Keratinocyte (primary cell): ENCODE results near the gene HAAO. TPM values are rescaled to one million over a fixed set of nuclear protein-coding genes. Genes with fewer than 3 reads are reported as not detected.

Source experiments
- DNase-seq: peaks from one replicate; pipeline ENCODE4 v3.0.0-alpha.2; 2011; ENCODE audit warnings: low read depth, missing footprints, low spot score
- FAIRE-seq: peaks from 2 replicates; lab custom pipeline; 2011; peaks lifted over from hg19 to GRCh38; lab: Jason Lieb, UNC
- H2AFZ ChIP-seq: 2 replicates; pipeline ENCODE4 v1.6.0; 2012; ENCODE audit warnings: low read length, control low read depth, inconsistent platforms; ENCODE audit not compliant: control insufficient read depth
- H3K27ac ChIP-seq: 2 replicates; pipeline ENCODE4 v1.5.1; 2011; ENCODE audit warnings: low read length; ENCODE audit not compliant: control insufficient read depth, insufficient read depth
- H3K27me3 ChIP-seq: 3 replicates; pipeline ENCODE4 v1.6.0; 2011; ENCODE audit warnings: low read length; ENCODE audit not compliant: control insufficient read depth, insufficient read depth; ENCODE audit errors: extremely low read depth
- H3K36me3 ChIP-seq, 2 experiments: 2 replicates in 1 of 2; 3 replicates in 1 of 2; pipeline ENCODE4 v1.5.1; 2011; ENCODE audit warnings: low read length in 2 of 2, mild to moderate bottlenecking in 1 of 2; ENCODE audit not compliant: control insufficient read depth in 2 of 2, insufficient read depth in 2 of 2; ENCODE audit errors: extremely low read depth in 1 of 2
- H3K4me1 ChIP-seq: 3 replicates; pipeline ENCODE4 v1.5.1; 2011; ENCODE audit warnings: low read length; ENCODE audit not compliant: control insufficient read depth, insufficient read depth; ENCODE audit errors: extremely low read depth
- H3K4me2 ChIP-seq: 3 replicates; pipeline ENCODE4 v1.6.0; 2011; ENCODE audit warnings: low read depth, low read length; ENCODE audit not compliant: control insufficient read depth, insufficient read depth; ENCODE audit errors: extremely low read depth
- H3K4me3 ChIP-seq, 3 experiments: fragments of 200-600 bp in 1 of 3; sonication (generic) in 1 of 3; 2 replicates in 2 of 3; 3 replicates in 1 of 3; pipeline ENCODE4 v1.5.1; 2011 to 2016; ENCODE audit warnings: low read length in 3 of 3, mild to moderate bottlenecking in 3 of 3, control low read depth in 2 of 3, inconsistent platforms in 1 of 3, low read depth in 1 of 3, mixed read lengths in 1 of 3, mixed run types in 1 of 3, moderate library complexity in 1 of 3; ENCODE audit not compliant: control insufficient read depth in 2 of 3, insufficient read depth in 2 of 3; ENCODE audit errors: extremely low read depth in 1 of 3
- H3K79me2 ChIP-seq: 2 replicates; pipeline ENCODE4 v1.6.0; 2012; ENCODE audit warnings: low read length; ENCODE audit not compliant: control insufficient read depth, insufficient read depth
- H3K9ac ChIP-seq: 3 replicates; pipeline ENCODE4 v1.6.0; 2011; ENCODE audit warnings: low read length; ENCODE audit not compliant: control insufficient read depth, insufficient read depth; ENCODE audit errors: extremely low read depth
- H3K9me1 ChIP-seq: 3 replicates; pipeline ENCODE4 v1.6.0; 2011; ENCODE audit warnings: low read length; ENCODE audit not compliant: control insufficient read depth, insufficient read depth; ENCODE audit errors: extremely low read depth
- H3K9me3 ChIP-seq: 2 replicates; pipeline ENCODE4 v1.5.1; 2012; ENCODE audit warnings: low read depth, low read length; ENCODE audit not compliant: control insufficient read depth
- H4K20me1 ChIP-seq: 3 replicates; pipeline ENCODE4 v1.6.0; 2011; ENCODE audit warnings: low read length; ENCODE audit not compliant: control insufficient read depth, insufficient read depth; ENCODE audit errors: extremely low read depth
- EZH2 ChIP-seq: IDR thresholded peaks from one replicate; pipeline ENCODE4 v1.6.1; 2012; ENCODE audit warnings: inconsistent platforms, mild to moderate bottlenecking, low read length, moderate library complexity
- dilution Hi-C: fragments of 300-500 bp; cut with MboI; formaldehyde crosslinking; loops from one replicate; pipeline ENCODE4 v1.7.0; 2020; ENCODE audit warnings: low sequenced_read_pairs; ENCODE audit not compliant: extremely low pct_ligation_motif_present
- polyA plus RNA-seq, 5 experiments: library from polyadenylated mRNA; depleted of rRNA in 3 of 5; stranded (reverse) in 3 of 5; stranded (forward) in 1 of 5; unstranded in 1 of 5; fragments of >200 nt; gene quantifications; 1 replicate in 1 of 5; 2 replicates in 3 of 5; 3 replicates in 1 of 5; pipeline versions ENCODE4 v1.2.1 to v1.2.3, GENCODE V29; 2011 to 2012; ENCODE audit warnings: missing spikeins in 2 of 5, low read depth in 1 of 5, low replicate concordance in 1 of 5
- TF ChIP-seq, protein P1 (sequence below), 3 experiments: IDR thresholded peaks in 1 of 3; conservative IDR thresholded peaks in 1 of 3; optimal IDR thresholded peaks in 1 of 3; 2 replicates in 2 of 3; 3 replicates in 1 of 3; pipeline versions ENCODE3 to v1.5.1; 2011; ENCODE audit warnings: low read length in 3 of 3, mild to moderate bottlenecking in 3 of 3, moderate library complexity in 2 of 3, control low read depth in 1 of 3, inconsistent platforms in 1 of 3; ENCODE audit not compliant: insufficient read depth in 2 of 3; ENCODE audit errors: extremely low read depth in 1 of 3

The HAAO gene
- polyA plus RNA-seq, 1 donor (not counting 4 experiments of a cell fraction or from before 2014, with no cell fraction given) = 0.08 TPM

DNA sequence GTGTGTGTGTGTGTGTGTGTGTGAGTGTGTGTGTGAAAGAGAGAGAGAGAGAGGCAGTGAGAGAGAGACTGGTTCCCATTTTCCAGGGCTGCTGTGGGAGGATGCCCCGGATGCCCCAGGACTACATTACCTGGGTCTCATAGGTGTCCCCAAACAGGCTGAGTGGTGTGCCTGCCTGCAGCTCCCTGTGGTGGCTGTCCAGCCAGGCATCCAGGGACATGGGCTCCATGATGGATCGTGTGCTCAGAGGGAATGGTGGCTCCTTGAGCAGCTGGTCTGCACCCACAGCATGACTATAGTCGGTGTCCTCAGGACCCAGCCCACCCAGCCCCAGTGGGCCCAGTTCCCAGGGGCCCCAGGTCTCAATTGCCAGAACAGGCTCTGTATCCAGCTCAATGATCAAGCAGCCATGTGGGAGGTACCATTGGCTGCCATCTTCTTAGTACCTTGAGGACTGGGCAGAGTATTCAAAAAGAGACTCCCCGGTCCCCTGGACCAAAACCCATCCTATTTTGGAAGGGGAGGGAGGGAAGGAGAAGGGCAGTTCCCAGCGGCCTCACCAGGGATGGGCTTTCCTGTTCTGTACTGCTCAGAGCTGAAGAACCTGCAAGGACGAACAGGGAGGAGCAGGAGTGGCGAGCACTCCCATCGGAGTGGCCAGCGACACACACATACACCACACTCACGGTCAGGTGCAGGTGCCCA is 22.6 kb downstream of the HAAO start:
- no peak for DNase-seq
- TF ChIP-seq, protein P1, sequence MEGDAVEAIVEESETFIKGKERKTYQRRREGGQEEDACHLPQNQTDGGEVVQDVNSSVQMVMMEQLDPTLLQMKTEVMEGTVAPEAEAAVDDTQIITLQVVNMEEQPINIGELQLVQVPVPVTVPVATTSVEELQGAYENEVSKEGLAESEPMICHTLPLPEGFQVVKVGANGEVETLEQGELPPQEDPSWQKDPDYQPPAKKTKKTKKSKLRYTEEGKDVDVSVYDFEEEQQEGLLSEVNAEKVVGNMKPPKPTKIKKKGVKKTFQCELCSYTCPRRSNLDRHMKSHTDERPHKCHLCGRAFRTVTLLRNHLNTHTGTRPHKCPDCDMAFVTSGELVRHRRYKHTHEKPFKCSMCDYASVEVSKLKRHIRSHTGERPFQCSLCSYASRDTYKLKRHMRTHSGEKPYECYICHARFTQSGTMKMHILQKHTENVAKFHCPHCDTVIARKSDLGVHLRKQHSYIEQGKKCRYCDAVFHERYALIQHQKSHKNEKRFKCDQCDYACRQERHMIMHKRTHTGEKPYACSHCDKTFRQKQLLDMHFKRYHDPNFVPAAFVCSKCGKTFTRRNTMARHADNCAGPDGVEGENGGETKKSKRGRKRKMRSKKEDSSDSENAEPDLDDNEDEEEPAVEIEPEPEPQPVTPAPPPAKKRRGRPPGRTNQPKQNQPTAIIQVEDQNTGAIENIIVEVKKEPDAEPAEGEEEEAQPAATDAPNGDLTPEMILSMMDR (optimal IDR thresholded peaks at IDR 0.05 in 1 of 3, IDR thresholded peaks at IDR 0.05 in 1 of 3, conservative IDR thresholded peaks at IDR 0.05 in 1 of 3; ENCODE audit: extremely low read depth in 1 of 3, insufficient read depth in 2 of 3, low read length in 3 of 3) = no peak
- no peak for TF ChIP-seq EZH2
- no peak overlapping the region for H3K9ac ChIP-seq
- no peak overlapping the region for H3K4me2 ChIP-seq
- no peak overlapping the region for H3K27ac ChIP-seq
- H3K79me2 ChIP-seq = no peaks in the 10 kb centered on the region
- no peak for FAIRE-seq
- no peaks in the 10 kb centered on the region for H4K20me1 ChIP-seq
- H3K9me1 ChIP-seq = no peaks in the 10 kb centered on the region
- H3K9me3 ChIP-seq = no peaks in the 10 kb centered on the region
- H2AFZ ChIP-seq = no peak overlapping the region
- H3K4me1 ChIP-seq = no peaks in the 10 kb centered on the region
- dilution Hi-C loops = no loop called here
- no peaks in the 10 kb centered on the region for H3K36me3 ChIP-seq
- H3K4me3 ChIP-seq = no peak overlapping the region
- H3K27me3 ChIP-seq = no peaks in the 10 kb centered on the region

DNA sequence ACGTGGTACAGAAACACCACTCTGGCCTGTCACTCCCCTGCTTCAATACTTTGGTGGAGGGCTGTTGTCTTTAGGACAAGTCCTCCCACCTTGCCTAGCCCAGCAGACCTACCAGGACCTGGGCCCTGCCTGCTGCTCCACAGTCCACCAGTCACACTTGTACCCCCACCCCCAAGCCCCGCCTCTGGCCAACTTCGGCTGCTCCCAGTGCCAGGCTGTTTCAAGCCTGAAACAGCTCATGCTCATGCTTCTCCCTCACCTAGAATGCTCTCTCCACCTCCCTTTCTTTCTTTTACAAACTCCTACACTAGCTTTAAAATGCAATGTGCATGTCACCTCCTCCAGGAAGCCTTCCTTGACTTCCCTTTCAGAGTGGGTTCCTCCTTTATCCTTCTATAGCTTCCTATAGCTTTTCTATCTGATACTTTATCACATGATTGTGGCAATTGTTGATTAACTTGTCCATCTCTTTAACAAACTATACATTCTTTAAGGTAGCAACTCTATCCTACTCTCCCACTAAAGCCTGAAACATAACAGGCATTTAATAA is 23.6 kb downstream of the HAAO start:
- H3K9me1 ChIP-seq = no peaks in the 10 kb centered on the region
- H3K4me1 ChIP-seq = no peaks in the 10 kb centered on the region
- H3K9me3 ChIP-seq = no peaks in the 10 kb centered on the region
- DNase-seq (no peak), FAIRE-seq (no peak)
- TF ChIP-seq, protein P1 (optimal IDR thresholded peaks at IDR 0.05 in 1 of 3, IDR thresholded peaks at IDR 0.05 in 1 of 3, conservative IDR thresholded peaks at IDR 0.05 in 1 of 3; ENCODE audit: extremely low read depth in 1 of 3, insufficient read depth in 2 of 3, low read length in 3 of 3) = no peak
- TF ChIP-seq EZH2 = no peak
- H3K27me3 ChIP-seq = no peaks in the 10 kb centered on the region
- no peak overlapping the region for H3K9ac ChIP-seq
- no peaks in the 10 kb centered on the region for H4K20me1 ChIP-seq
- no peaks in the 10 kb centered on the region for H3K79me2 ChIP-seq
- H3K4me2 ChIP-seq = no peak overlapping the region
- dilution Hi-C loops = no loop called here
- H3K4me3 ChIP-seq = no peak overlapping the region
- no peak overlapping the region for H3K27ac ChIP-seq
- no peaks in the 10 kb centered on the region for H3K36me3 ChIP-seq
- H2AFZ ChIP-seq = no peak overlapping the region
